HG03469 (cell line): ENCODE data around the gene ZNF831.

ENCODE experiments used
- ATAC-seq: cut with Tn5 transposase; IDR thresholded peaks from one replicate; pipeline ENCODE4 v1.9.1; 2021; ENCODE audit warnings: mild to moderate bottlenecking, moderate library complexity, moderate number of reproducible peaks; ENCODE audit not compliant: unreplicated experiment

Gene ZNF831

GRCh38 chr20:59163631-59164530 lies at the start of gene ZNF831:
Gene ZNF831, plus strand, starts transcription at chr20:59163821. Its CDS starts 27,199 bp downstream, at chr20:59191020.
- no peak for ATAC-seq

GRCh38 chr20:59117526-59117925 lies 46.1 kb upstream of the ZNF831 start:
- no peak for ATAC-seq

- no peak for ATAC-seq
Measured at GRCh38 chr20:59118855-59119254, 44.8 kb upstream of the ZNF831 start.

- no peak for ATAC-seq
Measured at GRCh38 chr20:59120491-59120890, 43.1 kb upstream of the ZNF831 start.

GRCh38 chr20:59120919-59121318 lies 42.7 kb upstream of the ZNF831 start:
- ATAC-seq: no peak

- no peak for ATAC-seq
Measured at GRCh38 chr20:59121714-59122565, 41.7 kb upstream of the ZNF831 start.

GRCh38 chr20:59122566-59122919 lies 41.1 kb upstream of the ZNF831 start:
- no peak for ATAC-seq

GRCh38 chr20:59123011-59123677 lies 40.5 kb upstream of the ZNF831 start:
- ATAC-seq: no peak

- no peak for ATAC-seq
Measured at GRCh38 chr20:59123678-59124255, 39.9 kb upstream of the ZNF831 start.

GRCh38 chr20:59124296-59125029 lies 39.2 kb upstream of the ZNF831 start:
- ATAC-seq: no peak

- ATAC-seq: no peak
Measured at GRCh38 chr20:59125332-59125731, 38.3 kb upstream of the ZNF831 start.

GRCh38 chr20:59125836-59126235 lies 37.8 kb upstream of the ZNF831 start:
- ATAC-seq: no peak

GRCh38 chr20:59127839-59128238 lies 35.8 kb upstream of the ZNF831 start:
- no peak for ATAC-seq

- ATAC-seq: no peak
Measured at GRCh38 chr20:59131551-59132285, 31.9 kb upstream of the ZNF831 start.

- ATAC-seq: no peak
Measured at GRCh38 chr20:59134182-59134581, 29.4 kb upstream of the ZNF831 start.

GRCh38 chr20:59135093-59135492 lies 28.5 kb upstream of the ZNF831 start:
- no peak for ATAC-seq

- no peak for ATAC-seq
Measured at GRCh38 chr20:59136027-59136426, 27.6 kb upstream of the ZNF831 start.

- ATAC-seq: no peak
Measured at GRCh38 chr20:59137532-59137931, 26.1 kb upstream of the ZNF831 start.

- no peak for ATAC-seq
Measured at GRCh38 chr20:59138114-59138748, 25.4 kb upstream of the ZNF831 start.
